Mesothelial cell of epicardium (in vitro differentiated cells): ENCODE measurements around the gene DNMBP. TPM values are rescaled to one million over a fixed set of nuclear protein-coding genes. Genes with fewer than 3 reads are reported as not detected.
A peak's percentile ranks its signal among the peaks of the same experiment; 100 is the strongest.

Experiments
- DNase-seq, 2 experiments: peaks; one replicate each; pipeline ENCODE4 v3.0.0; 2021; ENCODE audit warnings: low spot score in 2 of 2; ENCODE audit not compliant: unreplicated experiment in 2 of 2
- H3K27ac Mint-ChIP-seq: 2 replicates; pipeline ENCODE4 v1.8.0; 2021; ENCODE audit warnings: mixed read lengths
- H3K27me3 Mint-ChIP-seq: 2 replicates; pipeline ENCODE4 v1.8.0; 2021; ENCODE audit warnings: low read depth, mixed read lengths
- H3K36me3 Mint-ChIP-seq: 2 replicates; pipeline ENCODE4 v1.8.0; 2021; ENCODE audit warnings: mixed read lengths
- H3K4me1 Mint-ChIP-seq: 2 replicates; pipeline ENCODE4 v1.8.0; 2021; ENCODE audit warnings: mixed read lengths
- H3K4me3 Mint-ChIP-seq: 2 replicates; pipeline ENCODE4 v1.8.0; 2021; ENCODE audit warnings: mild to moderate bottlenecking, moderate library complexity, mixed read lengths
- H3K9me3 Mint-ChIP-seq: 2 replicates; pipeline ENCODE4 v1.8.0; 2021; ENCODE audit warnings: mixed read lengths
- total RNA-seq: library from RNA; stranded (reverse); gene quantifications from 3 replicates; pipeline ENCODE4 v1.2.1, GENCODE V29; 2021
- TF ChIP-seq, protein P1 (sequence below): fragments of 200-600 bp; sonication (generic); IDR thresholded peaks from one replicate; pipeline ENCODE4 v1.5.0; 2021; ENCODE audit warnings: antibody characterized with exemption; ENCODE audit not compliant: unreplicated experiment

The DNMBP gene
- total RNA-seq, 1 donor from 2014 or later = 35.8 TPM

GRCh38 chr10:100024748-100025147 is 15.0 kb upstream of the DNMBP start:
- Mint-ChIP-seq H3K4me1 (peaks cover 17% of the 10 kb centered on the region), H3K9me3 (peaks cover 18% of the 10 kb centered on the region), H3K27me3 (no peaks in the 10 kb centered on the region), H3K36me3 (peaks cover 4% of the 10 kb centered on the region), H3K4me3 (no peak overlapping the region), H3K27ac (no peak overlapping the region)
- TF ChIP-seq, protein P1, sequence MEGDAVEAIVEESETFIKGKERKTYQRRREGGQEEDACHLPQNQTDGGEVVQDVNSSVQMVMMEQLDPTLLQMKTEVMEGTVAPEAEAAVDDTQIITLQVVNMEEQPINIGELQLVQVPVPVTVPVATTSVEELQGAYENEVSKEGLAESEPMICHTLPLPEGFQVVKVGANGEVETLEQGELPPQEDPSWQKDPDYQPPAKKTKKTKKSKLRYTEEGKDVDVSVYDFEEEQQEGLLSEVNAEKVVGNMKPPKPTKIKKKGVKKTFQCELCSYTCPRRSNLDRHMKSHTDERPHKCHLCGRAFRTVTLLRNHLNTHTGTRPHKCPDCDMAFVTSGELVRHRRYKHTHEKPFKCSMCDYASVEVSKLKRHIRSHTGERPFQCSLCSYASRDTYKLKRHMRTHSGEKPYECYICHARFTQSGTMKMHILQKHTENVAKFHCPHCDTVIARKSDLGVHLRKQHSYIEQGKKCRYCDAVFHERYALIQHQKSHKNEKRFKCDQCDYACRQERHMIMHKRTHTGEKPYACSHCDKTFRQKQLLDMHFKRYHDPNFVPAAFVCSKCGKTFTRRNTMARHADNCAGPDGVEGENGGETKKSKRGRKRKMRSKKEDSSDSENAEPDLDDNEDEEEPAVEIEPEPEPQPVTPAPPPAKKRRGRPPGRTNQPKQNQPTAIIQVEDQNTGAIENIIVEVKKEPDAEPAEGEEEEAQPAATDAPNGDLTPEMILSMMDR = no peak
- no peak for DNase-seq

DNA sequence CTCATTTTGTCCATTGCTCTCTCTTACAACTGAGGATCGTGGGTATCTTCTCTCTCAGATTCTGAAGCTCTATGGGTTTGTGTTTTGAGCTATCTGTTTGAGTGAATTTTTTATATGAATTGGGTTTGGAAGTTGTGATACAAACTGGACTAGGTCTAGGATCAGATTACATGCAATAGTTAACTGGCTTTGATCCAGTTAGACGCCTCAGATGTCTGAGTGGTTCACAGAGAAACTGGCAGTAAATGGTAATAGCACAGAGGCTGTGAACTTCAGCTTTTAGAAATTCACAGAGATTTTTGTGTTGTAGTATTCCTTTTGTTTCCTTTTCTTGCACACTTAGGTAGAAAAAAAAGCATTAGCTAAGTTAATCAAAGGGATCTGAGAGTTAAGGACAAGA is 12.7 kb upstream of the DNMBP start:
- H3K4me1 Mint-ChIP-seq = peaks cover 20% of the 10 kb centered on the region
- H3K9me3 Mint-ChIP-seq = peaks cover 13% of the 10 kb centered on the region
- H3K27me3 Mint-ChIP-seq = no peaks in the 10 kb centered on the region
- H3K36me3 Mint-ChIP-seq = no peaks in the 10 kb centered on the region
- DNase-seq = no peak
- peak overlapping the region; percentile 57 for H3K27ac Mint-ChIP-seq
- TF ChIP-seq, protein P1 = no peak
- H3K4me3 Mint-ChIP-seq = no peak overlapping the region

- Mint-ChIP-seq H3K27me3 (no peaks in the 10 kb centered on the region), H3K9me3 (peaks cover 7% of the 10 kb centered on the region), H3K4me3 (no peak overlapping the region), H3K27ac (no peak overlapping the region), H3K36me3 (no peaks in the 10 kb centered on the region), H3K4me1 (peaks cover 20% of the 10 kb centered on the region)
- DNase-seq = no peak
- TF ChIP-seq, protein P1 = no peak
Observed at GRCh38 chr10:100021322-100021721, 11.6 kb upstream of the DNMBP start.

GRCh38 chr10:100020886-100021253 is 11.1 kb upstream of the DNMBP start:
- Mint-ChIP-seq H3K27me3 (no peaks in the 10 kb centered on the region), H3K27ac (peak overlapping the region; percentile 64), H3K4me1 (peaks cover 20% of the 10 kb centered on the region), H3K4me3 (no peak overlapping the region), H3K36me3 (no peaks in the 10 kb centered on the region), H3K9me3 (peaks cover 3% of the 10 kb centered on the region)
- TF ChIP-seq, protein P1 = no peak
- no peak for DNase-seq

DNA sequence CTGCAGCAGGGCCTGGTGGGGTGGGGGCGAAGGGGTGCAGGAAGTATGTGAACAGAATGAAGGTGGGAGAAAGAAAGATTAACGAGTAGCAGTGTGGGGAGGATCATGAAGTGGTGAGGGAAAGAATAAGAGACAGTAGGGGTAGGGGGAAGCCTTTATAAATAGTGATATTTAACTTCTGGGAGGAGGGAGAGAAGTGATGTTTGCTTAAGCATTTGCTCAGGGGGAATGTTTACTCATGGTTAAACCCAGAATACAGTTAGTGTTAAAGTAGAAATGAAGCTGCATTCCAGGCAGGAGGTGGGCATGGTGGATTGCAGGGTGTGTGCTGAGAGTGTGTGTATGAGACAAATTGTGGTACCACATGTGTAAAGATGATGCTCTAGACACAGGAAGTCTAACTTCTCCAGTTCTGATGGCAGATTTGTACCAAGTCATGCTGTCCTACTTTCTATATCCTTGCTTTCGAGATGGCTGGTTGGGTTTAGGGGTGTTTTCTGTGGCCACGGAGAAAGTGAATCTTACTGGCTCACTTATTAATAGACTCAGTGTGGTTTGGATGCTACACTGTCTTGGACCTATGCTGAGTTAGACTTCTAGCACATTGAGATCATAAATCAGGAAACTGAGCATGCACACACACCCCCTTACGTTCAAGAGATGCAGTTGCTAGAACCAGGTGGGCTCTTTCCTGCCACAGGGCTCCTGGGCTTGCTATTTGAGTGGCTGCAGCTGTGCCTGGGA is 10.6 kb upstream of the DNMBP start:
- Mint-ChIP-seq H3K36me3 (no peaks in the 10 kb centered on the region), H3K27me3 (no peaks in the 10 kb centered on the region), H3K9me3 (peaks cover 3% of the 10 kb centered on the region), H3K4me1 (peaks cover 20% of the 10 kb centered on the region), H3K27ac (peak overlapping the region; percentile 47), H3K4me3 (no peak overlapping the region)
- TF ChIP-seq, protein P1 = no peak
- DNase-seq = no peak
